CD4-positive, alpha-beta T cell treated with Interleukin-15 for 4 hours (primary cell): ENCODE results near the gene NHS.

Source experiments
- DNase-seq: peaks from one replicate; pipeline ENCODE4 v3.0.0-alpha.2; 2020; ENCODE audit warnings: low spot score

Gene NHS

DNA sequence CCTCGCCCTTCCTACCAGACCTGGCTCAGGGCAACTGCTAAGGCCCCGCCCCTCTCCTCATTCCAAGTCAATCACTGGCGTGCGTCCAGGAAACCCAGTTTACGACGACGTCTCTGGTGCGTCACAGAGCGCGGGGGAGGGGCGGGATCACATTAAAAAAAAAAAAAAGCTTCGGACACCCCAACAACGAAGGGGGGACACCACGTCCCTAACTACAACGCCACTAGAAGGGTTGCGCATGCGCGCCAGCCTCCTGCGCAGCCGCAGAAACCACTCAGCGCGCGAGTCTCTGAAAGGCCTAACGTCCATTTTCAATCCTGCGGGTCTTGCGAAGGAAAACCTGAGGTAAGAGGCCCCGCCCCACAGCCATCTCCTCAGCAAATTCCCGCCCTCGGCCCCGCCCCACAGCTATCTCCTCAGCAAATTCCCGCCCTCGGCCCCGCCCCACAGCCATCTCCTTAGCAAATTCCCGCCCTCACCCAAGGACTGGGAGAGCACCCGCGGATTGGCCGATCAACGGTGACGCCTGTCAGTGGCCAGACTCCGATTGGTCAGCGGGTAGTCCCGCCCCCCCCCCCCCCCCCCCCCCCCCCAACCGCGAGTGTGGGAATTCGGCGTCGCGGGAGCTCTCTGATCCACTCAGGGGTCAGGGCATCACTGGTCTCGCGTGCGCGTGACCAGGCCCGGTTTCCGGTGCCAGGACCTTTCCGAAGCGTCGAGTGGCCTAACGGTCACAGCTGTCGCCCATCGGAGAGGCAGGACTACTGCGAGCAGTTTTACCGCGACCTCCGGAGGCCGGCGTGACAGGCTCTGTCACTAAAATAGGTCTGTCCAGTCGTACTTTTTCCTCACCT, 362.1 kb downstream of the NHS start, which contains the start of gene SCML1:
SCML1 (plus strand) TSS at position 638 of the 854 bp plus-strand sequence. CDS start 6,694 bp downstream, outside the sequence.
- DNase-seq: peak; percentile 80

DNA sequence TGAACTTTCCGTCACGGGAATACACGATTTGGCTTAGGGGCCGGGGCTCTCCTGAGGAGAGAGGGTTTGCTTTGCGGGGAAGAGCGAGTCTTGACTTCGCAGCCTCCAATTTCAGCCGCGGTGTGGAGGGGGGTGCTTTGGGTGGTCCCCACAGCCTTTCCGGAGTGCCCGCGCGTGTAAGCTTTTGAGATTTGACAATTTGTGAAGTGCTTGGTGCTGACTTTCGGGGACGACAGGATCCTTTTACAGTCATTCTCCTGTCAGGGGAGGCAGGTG, 362.6 kb downstream of the NHS start:
- DNase-seq: no peak

GRCh38 chrX:17737986-17738713, 363.1 kb downstream of the NHS start:
- DNase-seq: peak; percentile 45

- DNase-seq: peak; percentile 9
Measured at GRCh38 chrX:17738737-17739535, 363.9 kb downstream of the NHS start.

DNA sequence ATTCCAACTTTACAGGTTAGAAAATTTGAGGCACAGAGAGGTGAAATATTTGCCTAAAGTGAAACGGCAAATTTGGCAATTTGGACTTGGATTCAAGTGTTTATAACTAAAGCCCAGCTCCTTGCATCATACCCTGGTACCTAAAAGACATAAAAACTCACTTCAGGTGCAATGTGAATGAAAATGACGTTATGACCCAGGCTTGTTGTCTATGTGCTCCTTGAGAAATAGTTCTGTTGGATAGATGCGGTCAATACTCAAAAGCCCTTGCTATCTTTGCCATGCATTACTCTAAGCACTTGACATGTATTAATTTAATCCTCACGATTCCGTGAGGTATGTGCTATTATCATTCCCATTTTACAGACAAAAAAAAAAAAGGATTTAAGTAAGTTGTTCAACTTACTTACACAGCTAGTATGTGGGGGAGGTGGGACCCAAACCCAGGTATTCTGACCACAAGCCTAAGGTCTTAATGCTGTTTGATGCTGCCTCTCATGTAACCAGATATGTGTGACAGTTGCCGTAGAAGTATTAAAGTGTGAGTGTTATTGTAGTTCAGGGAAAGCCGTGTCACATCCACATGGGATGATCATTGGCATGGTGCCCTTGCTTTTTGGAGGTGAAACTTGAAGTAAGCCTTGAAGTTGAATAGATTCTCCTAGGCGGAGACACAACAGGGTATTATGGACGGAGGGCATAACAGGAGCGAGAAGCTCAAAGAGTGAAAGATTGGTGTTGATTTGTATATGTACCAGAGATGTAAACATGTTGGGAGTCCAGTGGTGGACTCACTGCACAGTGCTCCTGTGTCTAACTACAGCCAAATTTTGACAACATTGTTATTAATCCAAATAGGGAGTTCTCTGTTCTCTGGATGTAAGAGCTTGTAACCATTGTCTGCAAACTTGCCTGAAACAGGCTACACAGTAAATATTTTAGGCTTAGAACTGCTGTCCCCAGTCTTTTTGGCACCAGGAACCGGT, 365.4 kb downstream of the NHS start:
- no peak for DNase-seq

DNA sequence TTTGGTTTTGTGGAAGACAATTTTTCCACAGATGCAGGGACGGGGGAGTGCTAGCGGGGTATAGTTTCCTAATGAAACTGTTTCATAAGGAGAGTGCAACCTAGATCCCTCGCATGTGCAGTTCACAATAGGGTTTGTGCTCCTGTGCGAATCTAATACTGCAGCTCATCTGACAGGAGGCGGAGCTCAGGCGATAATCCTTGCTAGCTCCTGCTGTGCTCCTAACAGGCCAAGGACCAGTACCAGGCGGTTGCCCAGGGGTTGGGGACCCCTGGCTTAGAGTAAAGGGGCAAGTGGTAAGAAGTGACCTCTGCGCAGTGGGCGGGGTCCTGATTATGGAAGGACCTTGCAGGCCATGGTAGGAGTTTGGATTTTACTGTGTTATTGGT, 366.1 kb downstream of the NHS start:
- DNase-seq: no peak

- DNase-seq: no peak
Measured at GRCh38 chrX:17743913-17744312, 368.9 kb downstream of the NHS start.

- no peak for DNase-seq
Measured at GRCh38 chrX:17744896-17745523, 370.0 kb downstream of the NHS start.

GRCh38 chrX:17747692-17748091, 372.7 kb downstream of the NHS start:
- no peak for DNase-seq

DNA sequence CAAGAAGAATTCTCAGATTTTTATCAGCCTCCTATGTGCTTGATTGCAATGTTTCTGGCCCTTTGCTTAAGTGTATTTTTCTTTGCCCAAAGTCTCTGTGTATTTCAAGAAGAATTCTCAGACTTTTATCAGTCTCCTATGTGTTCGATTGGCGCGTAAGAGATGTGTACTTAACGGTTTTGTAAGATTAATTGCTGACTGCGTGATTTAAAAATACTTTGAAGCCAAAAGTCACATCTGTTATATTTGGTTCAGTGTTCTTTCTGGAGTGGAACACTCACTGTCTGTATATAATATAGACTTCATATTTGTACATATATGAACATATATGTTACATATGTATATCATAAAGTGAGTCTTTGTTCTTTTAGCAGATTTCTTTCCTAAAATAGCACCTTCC, 373.7 kb downstream of the NHS start:
- DNase-seq: no peak

- DNase-seq: no peak
Measured at GRCh38 chrX:17750436-17750835, 375.4 kb downstream of the NHS start.

- DNase-seq: no peak
Measured at GRCh38 chrX:17758382-17758781, 383.4 kb downstream of the NHS start.

- no peak for DNase-seq
Measured at GRCh38 chrX:17759990-17760389, 385.0 kb downstream of the NHS start.

GRCh38 chrX:17767734-17768133, 392.7 kb downstream of the NHS start:
- DNase-seq: no peak

DNA sequence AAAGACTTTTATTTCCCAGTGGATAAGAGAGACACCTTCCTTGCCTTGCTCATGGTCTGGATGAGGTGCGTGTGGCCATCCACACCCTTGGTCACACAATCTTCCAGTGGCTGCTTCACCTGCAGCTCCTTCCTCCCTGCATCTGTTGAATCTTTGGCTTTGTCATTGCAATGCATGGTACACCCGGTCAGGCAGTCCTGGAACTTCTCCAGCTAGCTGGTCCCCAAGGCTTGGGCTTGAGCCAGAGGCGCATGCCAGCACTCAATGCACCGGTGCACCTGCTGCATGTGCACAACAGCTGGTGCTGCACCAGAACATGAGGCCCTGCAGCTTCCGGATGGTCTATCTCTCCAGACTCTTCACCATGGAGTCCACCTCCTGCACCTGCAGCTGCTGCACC, 394.0 kb downstream of the NHS start:
- DNase-seq: no peak

DNA sequence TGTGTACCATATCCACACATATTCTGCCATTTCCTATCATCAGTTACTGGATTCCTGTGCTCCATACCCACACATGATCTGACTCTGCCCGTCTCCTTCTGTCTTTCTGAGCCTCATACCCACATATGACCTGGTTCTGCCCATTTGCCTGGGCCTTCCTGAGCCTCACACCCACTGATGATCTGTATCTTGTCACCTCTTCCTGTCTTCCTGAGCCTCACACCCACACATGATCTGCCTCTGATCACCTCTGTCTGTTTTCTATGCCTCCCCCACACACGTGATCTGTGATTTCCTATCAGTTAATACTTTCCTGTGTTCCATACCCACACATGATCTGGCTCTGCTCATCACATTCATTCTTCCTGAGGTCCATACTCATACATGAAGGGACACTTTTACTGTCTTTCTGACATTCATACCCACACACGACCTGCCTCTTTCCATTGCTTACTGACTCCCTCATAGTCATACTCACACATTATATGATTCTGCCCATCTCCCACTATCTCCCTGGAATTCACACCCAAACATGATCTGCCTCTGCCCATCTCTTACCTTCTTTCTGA, 394.8 kb downstream of the NHS start:
- DNase-seq: no peak

GRCh38 chrX:17773221-17773876, 398.3 kb downstream of the NHS start:
- DNase-seq: no peak

DNA sequence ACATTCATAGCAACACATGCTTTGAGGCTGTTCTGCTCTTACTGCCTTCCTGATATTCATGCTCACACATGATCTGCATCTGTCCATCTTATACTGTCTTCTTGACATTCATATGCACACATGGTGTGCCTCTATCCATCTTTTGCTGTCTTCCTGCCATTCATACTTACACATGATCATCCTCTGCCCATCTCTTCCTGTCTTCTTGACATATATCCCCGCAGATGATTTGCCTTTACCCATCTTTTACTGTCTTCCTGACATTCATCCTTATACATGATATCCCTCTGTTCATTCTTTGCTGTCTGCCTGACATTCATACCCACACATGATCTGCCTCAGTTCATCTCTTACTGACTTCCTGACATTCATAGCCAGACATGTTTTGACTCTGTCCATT, 399.1 kb downstream of the NHS start:
- no peak for DNase-seq

DNA sequence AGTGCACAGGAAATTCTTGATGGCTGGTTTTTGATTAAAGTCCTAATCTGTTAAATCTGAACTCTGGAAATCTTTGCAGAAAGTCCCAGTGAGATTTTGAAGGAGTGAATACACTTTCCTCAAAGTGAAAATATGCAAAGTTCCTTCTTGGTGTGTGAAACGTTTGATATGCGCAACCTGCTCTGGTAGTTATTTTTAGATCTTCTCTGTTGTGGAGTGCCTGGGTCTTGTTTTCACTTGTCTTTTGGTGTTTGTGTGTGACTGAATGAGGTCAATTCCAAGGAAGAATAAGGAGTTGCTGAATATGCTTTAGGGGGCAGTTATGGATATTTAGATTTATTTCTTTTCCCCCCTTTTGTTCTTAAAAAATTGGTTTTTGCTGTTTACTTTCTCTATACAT, 404.0 kb downstream of the NHS start:
- no peak for DNase-seq

DNA sequence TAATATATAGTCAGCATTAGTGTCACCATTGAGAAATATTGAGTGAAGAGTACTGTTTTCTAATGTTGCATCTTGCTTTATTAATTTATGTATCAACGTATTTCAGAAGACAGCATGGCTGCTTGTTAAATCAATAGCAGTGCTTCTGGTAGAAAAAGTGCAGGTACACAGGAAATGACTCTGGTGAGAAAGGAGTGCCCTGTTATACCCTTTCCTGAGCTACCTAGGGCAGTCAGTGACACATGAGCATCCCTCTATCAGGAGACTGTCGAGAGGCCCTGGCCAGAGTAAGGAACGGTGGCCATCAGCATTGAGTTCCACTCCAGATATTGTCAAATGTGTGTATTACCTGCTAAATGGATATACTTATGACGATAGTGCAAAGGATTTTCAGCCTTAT, 404.4 kb downstream of the NHS start:
- no peak for DNase-seq
